Lung (tissue), 12 donors: ENCODE data around the gene RALGPS2. TPM values are rescaled to one million over a fixed set of nuclear protein-coding genes. Genes with fewer than 3 reads are reported as not detected.

Experiments used
- ATAC-seq: fragments of 200-7000 bp; cut with Tn5 transposase; one replicate; pipeline ENCODE4 v1.9.1; 2020; ENCODE audit warnings: moderate number of reproducible peaks; ENCODE audit not compliant: insufficient read depth, low FRiP score
- DNase-seq, 3 donors: peaks; one replicate each; pipeline ENCODE4 v3.0.0-alpha.2; 2013 to 2017
- H3K27ac ChIP-seq, 2 donors: one replicate each; pipeline ENCODE4 v1.5.1; 2013; ENCODE audit warnings: mild to moderate bottlenecking in 2 of 2, moderate library complexity in 2 of 2, control low read depth in 1 of 2, inconsistent platforms in 1 of 2, low read depth in 1 of 2, low read length in 1 of 2
- H3K27me3 ChIP-seq, 3 donors: one replicate each; pipeline ENCODE4 v1.5.1; 2013; ENCODE audit warnings: low read length in 2 of 3; ENCODE audit not compliant: control insufficient read depth in 3 of 3, insufficient read depth in 3 of 3
- H3K36me3 ChIP-seq, 4 donors: one replicate each; pipeline ENCODE4 v1.5.1; 2013; ENCODE audit warnings: low read length in 4 of 4, mild to moderate bottlenecking in 1 of 4, moderate library complexity in 1 of 4; ENCODE audit not compliant: control insufficient read depth in 4 of 4, insufficient read depth in 4 of 4
- H3K4me1 ChIP-seq, 5 donors: one replicate each; pipeline ENCODE4 v1.5.1; 2013; ENCODE audit warnings: low read length in 5 of 5, mild to moderate bottlenecking in 2 of 5, moderate library complexity in 1 of 5; ENCODE audit not compliant: control insufficient read depth in 5 of 5, insufficient read depth in 5 of 5
- H3K4me3 ChIP-seq: one replicate; pipeline ENCODE4 v1.5.1; 2013; ENCODE audit warnings: mild to moderate bottlenecking, control low read depth, moderate library complexity
- H3K9ac ChIP-seq, 2 donors: one replicate each; pipeline ENCODE4 v1.5.1; 2013; ENCODE audit warnings: low read length in 2 of 2, control low read depth in 1 of 2; ENCODE audit not compliant: insufficient read depth in 1 of 2
- H3K9me3 ChIP-seq, 4 donors: one replicate each; pipeline ENCODE4 v1.5.1; 2013; ENCODE audit warnings: low read length in 3 of 4, mild to moderate bottlenecking in 1 of 4, moderate library complexity in 1 of 4; ENCODE audit not compliant: control insufficient read depth in 4 of 4, insufficient read depth in 3 of 4
- WGBS, 2 donors: extraction: QIAGEN DNeasy Blood & Tissue Kit; methylation state at CpG; one replicate each; pipeline ENCODE4 v1.1.7; 2013; 5-methylcytosine and 5-hydroxymethylcytosine counted together
- polyA plus RNA-seq, 2 donors: library from polyadenylated mRNA; stranded (reverse); fragments of 200-250 nt; gene quantifications; one replicate each; pipeline ENCODE4 v1.2.1, GENCODE V29; 2013
- total RNA-seq, 2 donors: library from RNA; depleted of rRNA in 1 of 2; stranded (reverse); fragments of >200 nt in 1 of 2; gene quantifications; one replicate each; pipeline ENCODE4 v1.2.1, GENCODE V29; 2014 to 2021
- TF ChIP-seq, protein P1 (sequence below): IDR thresholded peaks from 2 replicates; pipeline ENCODE4 v1.5.1; 2012; ENCODE audit warnings: mild to moderate bottlenecking; ENCODE audit errors: control extremely low read depth, extremely low read depth
- donor health status: control.
- donor health status: control.
- donor health status: Bipolar disorder and iron deficiency.
- donor health status: healthy.
- donor health status: DM: yes; HTN: yes; CAD: no.

RALGPS2 gene
- total and polyA plus RNA-seq, 4 donors = 1.2 to 33.2 (median 5.1) TPM

DNA sequence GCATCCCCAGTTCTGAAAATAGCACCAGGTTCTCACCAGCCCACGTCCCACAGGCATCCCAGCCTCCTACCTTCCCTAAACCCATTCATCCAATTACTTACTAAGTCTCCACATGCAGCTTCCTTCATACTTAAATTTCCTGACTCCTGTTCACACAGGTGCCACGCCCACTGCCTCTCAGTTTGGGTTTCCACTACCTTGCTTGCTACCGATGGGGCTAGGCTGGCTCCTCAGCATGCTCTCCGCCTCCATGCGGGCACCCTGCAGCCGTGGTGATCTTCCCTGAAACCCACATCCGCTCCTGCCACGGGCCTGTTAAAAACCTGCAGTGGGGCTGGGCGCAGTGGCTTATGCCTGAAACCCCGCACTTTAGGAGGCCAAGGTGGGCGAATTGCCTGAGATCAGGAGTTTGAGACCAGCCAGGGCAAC, 216.2 kb downstream of the RALGPS2 start:
- TF ChIP-seq, protein P1, sequence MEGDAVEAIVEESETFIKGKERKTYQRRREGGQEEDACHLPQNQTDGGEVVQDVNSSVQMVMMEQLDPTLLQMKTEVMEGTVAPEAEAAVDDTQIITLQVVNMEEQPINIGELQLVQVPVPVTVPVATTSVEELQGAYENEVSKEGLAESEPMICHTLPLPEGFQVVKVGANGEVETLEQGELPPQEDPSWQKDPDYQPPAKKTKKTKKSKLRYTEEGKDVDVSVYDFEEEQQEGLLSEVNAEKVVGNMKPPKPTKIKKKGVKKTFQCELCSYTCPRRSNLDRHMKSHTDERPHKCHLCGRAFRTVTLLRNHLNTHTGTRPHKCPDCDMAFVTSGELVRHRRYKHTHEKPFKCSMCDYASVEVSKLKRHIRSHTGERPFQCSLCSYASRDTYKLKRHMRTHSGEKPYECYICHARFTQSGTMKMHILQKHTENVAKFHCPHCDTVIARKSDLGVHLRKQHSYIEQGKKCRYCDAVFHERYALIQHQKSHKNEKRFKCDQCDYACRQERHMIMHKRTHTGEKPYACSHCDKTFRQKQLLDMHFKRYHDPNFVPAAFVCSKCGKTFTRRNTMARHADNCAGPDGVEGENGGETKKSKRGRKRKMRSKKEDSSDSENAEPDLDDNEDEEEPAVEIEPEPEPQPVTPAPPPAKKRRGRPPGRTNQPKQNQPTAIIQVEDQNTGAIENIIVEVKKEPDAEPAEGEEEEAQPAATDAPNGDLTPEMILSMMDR = no peak
- H3K27me3 ChIP-seq = no peaks in the 10 kb centered on the region
- H3K27ac ChIP-seq = no peak overlapping the region
- no peaks in the 10 kb centered on the region for H3K36me3 ChIP-seq
- no peaks in the 10 kb centered on the region for H3K9me3 ChIP-seq
- DNase-seq = no peak
- H3K4me1 ChIP-seq = peaks cover 0 to 25% (median 3%) of the 10 kb centered on the region in 5 donors
- H3K4me3 ChIP-seq = no peak overlapping the region
- 83 to 85% methylated on average over 11 of the region's 11 CpGs for WGBS, 2 donors
- ATAC-seq = no peak
- H3K9ac ChIP-seq = no peak overlapping the region

GRCh38 chr1:178941849-178942248, 216.8 kb downstream of the RALGPS2 start:
- ATAC-seq (no peak), DNase-seq (no peak)
- no peaks in the 10 kb centered on the region for H3K36me3 ChIP-seq
- no peak overlapping the region for H3K4me3 ChIP-seq
- TF ChIP-seq, protein P1 = no peak
- 77 to 80% methylated on average over 14 of the region's 14 CpGs for WGBS, 2 donors
- H3K27ac ChIP-seq = no peak overlapping the region
- no peak overlapping the region for H3K9ac ChIP-seq
- H3K27me3 ChIP-seq = no peaks in the 10 kb centered on the region
- H3K4me1 ChIP-seq = peaks cover 0 to 25% (median 3%) of the 10 kb centered on the region in 5 donors
- no peaks in the 10 kb centered on the region for H3K9me3 ChIP-seq

DNA sequence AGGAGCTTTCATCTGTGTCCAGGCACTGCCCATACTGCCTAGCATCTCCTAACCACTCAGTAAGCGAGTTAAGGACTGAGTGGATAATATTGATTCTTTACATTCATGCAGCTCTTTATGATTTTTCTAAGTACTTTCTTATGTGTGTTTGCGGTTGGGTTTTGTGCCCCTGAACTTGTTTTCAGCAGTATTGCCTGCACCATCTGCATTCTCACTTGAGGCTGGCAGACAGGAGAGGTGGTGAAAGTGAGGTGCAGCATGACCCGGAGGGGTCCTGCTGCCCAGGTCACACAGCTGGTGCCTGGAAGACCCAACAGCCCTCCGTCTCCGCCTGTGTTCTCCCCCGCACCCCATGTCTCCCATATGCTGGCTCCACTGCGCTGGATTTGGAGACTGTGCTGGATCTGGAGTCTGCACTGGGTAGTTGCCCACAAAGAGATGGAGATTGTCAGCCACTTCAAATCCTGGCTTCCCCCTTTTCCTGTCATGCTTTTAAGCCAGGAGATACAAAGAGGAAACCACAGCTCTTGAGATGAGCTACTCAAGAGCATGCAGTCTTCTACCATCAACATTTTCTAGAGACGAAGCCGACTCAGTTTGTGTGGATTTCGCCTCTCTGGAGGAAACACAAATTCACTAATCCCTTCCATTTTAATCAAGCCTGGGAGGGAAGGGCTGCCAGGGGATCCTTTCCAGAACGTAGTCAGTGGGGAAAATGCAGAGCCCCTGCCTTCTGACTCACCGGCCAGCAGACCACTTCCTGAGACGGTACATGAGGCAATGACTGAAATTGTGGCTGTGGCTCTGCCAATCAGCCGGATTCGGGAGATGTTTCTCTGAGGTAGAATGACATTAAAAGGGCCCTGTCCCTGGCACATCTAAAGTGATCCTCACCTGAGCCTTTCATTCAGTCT, 217.5 kb downstream of the RALGPS2 start:
- no peaks in the 10 kb centered on the region for H3K27me3 ChIP-seq
- H3K9ac ChIP-seq = no peak overlapping the region
- no peak for DNase-seq
- H3K4me1 ChIP-seq = peaks cover 0 to 24% (median 3%) of the 10 kb centered on the region in 5 donors
- TF ChIP-seq, protein P1 = no peak
- no peaks in the 10 kb centered on the region for H3K36me3 ChIP-seq
- H3K4me3 ChIP-seq = no peak overlapping the region
- WGBS, 2 donors = 59 to 71% methylated on average over 15 of the region's 15 CpGs
- ATAC-seq = no peak
- H3K9me3 ChIP-seq = peaks cover 0 to under 1% (median 0%) of the 10 kb centered on the region in 4 donors
- no peak overlapping the region for H3K27ac ChIP-seq
